DND-41 (cell line): ENCODE data around the gene TIMD4.

Experiments
- ATAC-seq: fragments of 200-7000 bp; cut with Tn5 transposase; 3 replicates; pipeline ENCODE4 v1.9.1; 2021; ENCODE audit warnings: low read depth; ENCODE audit not compliant: insufficient read depth
- DNase-seq: peaks from one replicate; pipeline ENCODE4 v3.0.0-alpha.2; 2020
- H2AFZ ChIP-seq: 2 replicates; pipeline ENCODE4 v1.6.0; 2012; ENCODE audit warnings: low read depth, low read length
- H3K27ac ChIP-seq: 2 replicates; pipeline ENCODE4 v1.5.1; 2012; ENCODE audit warnings: low read length, inconsistent platforms
- H3K27me3 ChIP-seq: fragments of 200-600 bp; sonication (generic); 2 replicates; pipeline ENCODE4 v1.6.0; 2012; ENCODE audit warnings: low read length, mild to moderate bottlenecking, inconsistent platforms; ENCODE audit not compliant: insufficient read depth, poor library complexity
- H3K36me3 ChIP-seq: 2 replicates; pipeline ENCODE4 v1.5.1; 2012; ENCODE audit warnings: low read length, inconsistent platforms; ENCODE audit not compliant: insufficient read depth
- H3K4me1 ChIP-seq: 2 replicates; pipeline ENCODE4 v1.5.1; 2012; ENCODE audit warnings: mild to moderate bottlenecking, low read length; ENCODE audit not compliant: insufficient read depth
- H3K4me2 ChIP-seq: 2 replicates; pipeline ENCODE4 v1.6.0; 2012; ENCODE audit warnings: mild to moderate bottlenecking, moderate library complexity, low read length, inconsistent platforms; ENCODE audit not compliant: insufficient read depth
- H3K4me3 ChIP-seq, 2 experiments: fragments of 200-600 bp in 1 of 2; shearing (Covaris generic) in 1 of 2; 2 replicates each; pipeline ENCODE4 v1.5.1; 2012 to 2016; ENCODE audit warnings: inconsistent platforms in 2 of 2, low read length in 2 of 2, mild to moderate bottlenecking in 2 of 2, low read depth in 1 of 2, moderate library complexity in 1 of 2
- H3K79me2 ChIP-seq: 2 replicates; pipeline ENCODE4 v1.6.0; 2012; ENCODE audit warnings: low read length, inconsistent platforms; ENCODE audit not compliant: insufficient read depth
- H3K9ac ChIP-seq: 2 replicates; pipeline ENCODE4 v1.6.0; 2012; ENCODE audit warnings: low read depth, mild to moderate bottlenecking, inconsistent platforms, low read length, moderate library complexity
- H3K9me3 ChIP-seq: 2 replicates; pipeline ENCODE4 v1.5.1; 2012; ENCODE audit warnings: low read length, moderate library complexity, mild to moderate bottlenecking, inconsistent platforms; ENCODE audit not compliant: insufficient read depth, severe bottlenecking
- H4K20me1 ChIP-seq: 2 replicates; pipeline ENCODE4 v1.6.0; 2012; ENCODE audit warnings: low read length; ENCODE audit not compliant: insufficient read depth
- CTCF ChIP-seq: IDR thresholded peaks from 2 replicates; pipeline ENCODE4 v1.5.1; 2012; ENCODE audit warnings: borderline replicate concordance, low read length, moderate library complexity, mild to moderate bottlenecking; ENCODE audit not compliant: poor library complexity, severe bottlenecking; ENCODE audit errors: extremely low read depth
- EZH2 ChIP-seq: IDR thresholded peaks from 3 replicates; pipeline ENCODE4 v1.6.1; 2012; ENCODE audit warnings: borderline replicate concordance, low read depth, mild to moderate bottlenecking, moderate library complexity, low read length, inconsistent platforms; ENCODE audit not compliant: severe bottlenecking

TIMD4 gene

GRCh38 chr5:156920861-156921431 lies 42.1 kb downstream of the TIMD4 start:
- no peak overlapping the region for H3K9ac ChIP-seq
- no peaks in the 10 kb centered on the region for H3K4me1 ChIP-seq
- H3K4me2 ChIP-seq = no peak overlapping the region
- DNase-seq (no peak), ATAC-seq (no peak)
- no peak overlapping the region for H2AFZ ChIP-seq
- no peak overlapping the region for H3K27ac ChIP-seq
- H3K9me3 ChIP-seq = no peaks in the 10 kb centered on the region
- H3K4me3 ChIP-seq = no peak overlapping the region
- H4K20me1 ChIP-seq = no peaks in the 10 kb centered on the region
- peaks cover 8% of the 10 kb centered on the region for H3K27me3 ChIP-seq
- TF ChIP-seq CTCF (no peak), EZH2 (no peak)
- H3K36me3 ChIP-seq = no peaks in the 10 kb centered on the region
- H3K79me2 ChIP-seq = no peaks in the 10 kb centered on the region

GRCh38 chr5:156920042-156920860 lies 42.8 kb downstream of the TIMD4 start:
- Histone ChIP-seq H3K4me2 (no peak overlapping the region), H3K27ac (no peak overlapping the region), H3K4me3 (no peak overlapping the region), H3K9ac (no peak overlapping the region), H3K79me2 (no peaks in the 10 kb centered on the region), H3K9me3 (no peaks in the 10 kb centered on the region), H3K4me1 (no peaks in the 10 kb centered on the region), H3K27me3 (peaks cover 8% of the 10 kb centered on the region), H3K36me3 (no peaks in the 10 kb centered on the region), H4K20me1 (no peaks in the 10 kb centered on the region), H2AFZ (no peak overlapping the region)
- DNase-seq (no peak), ATAC-seq (no peak)
- TF ChIP-seq EZH2 = no peak
- TF ChIP-seq CTCF = no peak

DNA sequence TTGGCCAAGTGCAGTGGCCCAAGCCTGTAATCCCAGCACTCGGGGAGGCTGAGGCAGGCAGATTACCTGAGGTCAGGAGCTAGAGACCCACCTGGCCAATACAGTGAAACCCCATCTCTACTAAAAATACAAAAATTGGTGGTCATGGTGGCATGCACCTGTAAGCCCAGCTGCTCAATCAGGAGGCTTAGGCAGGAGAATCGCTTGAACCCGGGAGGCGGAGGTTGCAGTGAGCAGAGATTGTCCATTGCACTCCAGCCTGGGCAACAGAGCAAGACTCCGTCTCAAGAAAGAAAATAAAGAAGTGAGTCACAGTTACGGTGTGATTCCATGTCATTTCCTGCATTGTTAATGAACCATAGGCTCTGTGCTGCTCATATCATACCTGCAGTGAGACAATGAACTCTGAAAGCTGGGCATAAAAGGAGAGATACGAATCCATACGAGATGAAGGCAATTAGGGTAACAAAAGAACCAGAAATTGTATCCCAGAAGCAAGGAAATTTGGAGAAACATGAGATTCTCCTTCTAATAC lies 44.6 kb downstream of the TIMD4 start:
- peaks cover 6% of the 10 kb centered on the region for H3K4me1 ChIP-seq
- no peak overlapping the region for H3K4me2 ChIP-seq
- H3K9me3 ChIP-seq = no peaks in the 10 kb centered on the region
- no peak overlapping the region for H3K9ac ChIP-seq
- no peaks in the 10 kb centered on the region for H3K79me2 ChIP-seq
- ATAC-seq (no peak), DNase-seq (no peak)
- no peak for TF ChIP-seq CTCF
- no peak for TF ChIP-seq EZH2
- no peak overlapping the region for H3K4me3 ChIP-seq
- no peaks in the 10 kb centered on the region for H3K36me3 ChIP-seq
- H3K27ac ChIP-seq = no peak overlapping the region
- peaks cover 4% of the 10 kb centered on the region for H3K27me3 ChIP-seq
- H2AFZ ChIP-seq = no peak overlapping the region
- H4K20me1 ChIP-seq = no peaks in the 10 kb centered on the region
